Vagina (tissue), 2 donors: ENCODE data around the gene GDPD4.

Experiments used
- POLR2A ChIP-seq, 2 donors: fragments of 450-650 bp; IDR thresholded peaks; one replicate each; pipeline ENCODE4 v1.6.1; 2017; ENCODE audit warnings: antibody characterized with exemption in 2 of 2, mild to moderate bottlenecking in 2 of 2, moderate library complexity in 2 of 2
- TF ChIP-seq, protein P1 (sequence below), 3 experiments: fragments of 450-650 bp in 2 of 3; fragments of 200-600 bp in 1 of 3; sonication (generic) in 1 of 3; IDR thresholded peaks; one replicate each; pipeline ENCODE4 v1.5.1; 2017 to 2019; ENCODE audit warnings: antibody characterized with exemption in 3 of 3, mild to moderate bottlenecking in 2 of 3, moderate library complexity in 2 of 3

DNA sequence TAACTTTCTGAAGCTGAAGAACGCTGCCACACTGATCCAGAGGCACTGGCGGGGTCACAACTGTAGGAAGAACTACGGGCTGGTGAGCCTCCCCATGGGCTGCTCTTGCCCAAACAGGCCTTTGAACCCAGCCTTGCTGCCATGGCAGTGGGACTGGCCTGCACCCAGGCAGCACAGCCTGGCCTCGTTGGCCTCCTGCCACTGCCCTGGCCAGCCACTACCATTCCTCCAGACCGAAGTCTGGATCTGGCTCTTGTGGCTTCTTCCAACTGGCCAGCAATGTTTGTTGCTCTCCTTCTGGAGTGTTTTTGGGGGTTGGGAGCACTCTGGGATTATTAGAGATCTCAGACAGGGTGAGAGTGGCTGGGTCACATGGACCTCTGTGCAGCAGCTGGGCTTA lies 122.4 kb downstream of the GDPD4 start:
- TF ChIP-seq, protein P1, sequence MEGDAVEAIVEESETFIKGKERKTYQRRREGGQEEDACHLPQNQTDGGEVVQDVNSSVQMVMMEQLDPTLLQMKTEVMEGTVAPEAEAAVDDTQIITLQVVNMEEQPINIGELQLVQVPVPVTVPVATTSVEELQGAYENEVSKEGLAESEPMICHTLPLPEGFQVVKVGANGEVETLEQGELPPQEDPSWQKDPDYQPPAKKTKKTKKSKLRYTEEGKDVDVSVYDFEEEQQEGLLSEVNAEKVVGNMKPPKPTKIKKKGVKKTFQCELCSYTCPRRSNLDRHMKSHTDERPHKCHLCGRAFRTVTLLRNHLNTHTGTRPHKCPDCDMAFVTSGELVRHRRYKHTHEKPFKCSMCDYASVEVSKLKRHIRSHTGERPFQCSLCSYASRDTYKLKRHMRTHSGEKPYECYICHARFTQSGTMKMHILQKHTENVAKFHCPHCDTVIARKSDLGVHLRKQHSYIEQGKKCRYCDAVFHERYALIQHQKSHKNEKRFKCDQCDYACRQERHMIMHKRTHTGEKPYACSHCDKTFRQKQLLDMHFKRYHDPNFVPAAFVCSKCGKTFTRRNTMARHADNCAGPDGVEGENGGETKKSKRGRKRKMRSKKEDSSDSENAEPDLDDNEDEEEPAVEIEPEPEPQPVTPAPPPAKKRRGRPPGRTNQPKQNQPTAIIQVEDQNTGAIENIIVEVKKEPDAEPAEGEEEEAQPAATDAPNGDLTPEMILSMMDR (IDR thresholded peaks at IDR 0.05) = no peak
- no peak for TF ChIP-seq POLR2A (IDR thresholded peaks at IDR 0.05)
